ENCODE measurements around the gene HPGDS. TPM values are rescaled to one million over a fixed set of nuclear protein-coding genes. Genes with fewer than 3 reads are reported as not detected.

The HPGDS gene
- polyA plus RNA-seq, 1 donor (not counting 4 experiments of a cell fraction or from before 2014, with no cell fraction given): not detected

DNA sequence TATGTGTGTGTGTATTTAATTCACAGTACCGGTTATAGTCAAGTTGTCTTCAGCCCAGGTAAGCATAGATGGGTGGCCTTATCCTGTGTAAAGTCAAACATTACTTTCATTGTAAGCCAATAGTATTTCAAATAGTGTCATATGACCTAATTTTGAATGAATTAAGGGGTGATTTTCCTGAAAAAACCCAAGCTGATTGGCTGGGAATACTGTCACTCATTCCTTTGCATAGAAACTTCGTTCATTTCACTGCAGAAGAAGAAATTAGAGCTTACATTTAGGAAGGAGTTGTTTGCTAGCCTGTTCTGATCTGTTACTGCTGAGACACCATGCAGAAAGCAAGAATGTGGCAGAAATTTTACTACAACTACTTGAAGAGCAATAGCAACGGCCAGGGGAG, 89.6 kb downstream of the HPGDS start:
- H3K4me3 ChIP-seq (ENCODE audit: control insufficient read depth in 2 of 3, extremely low read depth in 1 of 3, insufficient read depth in 2 of 3, low read depth in 1 of 3, low read length in 3 of 3): peak overlapping the region in 1 of 3 experiments; percentile 58
- no peaks in the 10 kb centered on the region for H3K9me3 ChIP-seq (ENCODE audit: control insufficient read depth, low read depth, low read length)
- H3K9ac ChIP-seq (ENCODE audit: control insufficient read depth, extremely low read depth, insufficient read depth, low read length): no peak overlapping the region
- H3K27ac ChIP-seq (ENCODE audit: control insufficient read depth, insufficient read depth, low read length): no peak overlapping the region
- no peaks in the 10 kb centered on the region for H3K79me2 ChIP-seq (ENCODE audit: control insufficient read depth, insufficient read depth, low read length)
- TF ChIP-seq CTCF (optimal IDR thresholded peaks at IDR 0.05 in 1 of 3, IDR thresholded peaks at IDR 0.05 in 1 of 3, conservative IDR thresholded peaks at IDR 0.05 in 1 of 3; ENCODE audit: extremely low read depth in 1 of 3, insufficient read depth in 2 of 3, low read length in 3 of 3): no peak
- no peak for TF ChIP-seq EZH2 (IDR thresholded peaks at IDR 0.05; ENCODE audit: low read length)
- FAIRE-seq (peak; percentile 57), DNase-seq (ENCODE audit: low read depth, low spot score) (no peak)
- H4K20me1 ChIP-seq (ENCODE audit: control insufficient read depth, extremely low read depth, insufficient read depth, low read length): no peaks in the 10 kb centered on the region
- peak overlapping the region; percentile 24 for H3K4me2 ChIP-seq (ENCODE audit: control insufficient read depth, extremely low read depth, insufficient read depth, low read depth, low read length)
- peaks cover 2 to 4% of the 10 kb centered on the region in 2 experiments for H3K36me3 ChIP-seq (ENCODE audit: control insufficient read depth in 2 of 2, extremely low read depth in 1 of 2, insufficient read depth in 2 of 2, low read length in 2 of 2)
- dilution Hi-C loops (cut with MboI; ENCODE audit: extremely low pct_ligation_motif_present, low sequenced_read_pairs): no loop called here
- H3K9me1 ChIP-seq (ENCODE audit: control insufficient read depth, extremely low read depth, insufficient read depth, low read length): no peaks in the 10 kb centered on the region
- no peak overlapping the region for H2AFZ ChIP-seq (ENCODE audit: control insufficient read depth, low read length)
- H3K4me1 ChIP-seq (ENCODE audit: control insufficient read depth, extremely low read depth, insufficient read depth, low read length): peaks cover 20% of the 10 kb centered on the region
- H3K27me3 ChIP-seq (ENCODE audit: control insufficient read depth, extremely low read depth, insufficient read depth, low read length): no peaks in the 10 kb centered on the region

DNA sequence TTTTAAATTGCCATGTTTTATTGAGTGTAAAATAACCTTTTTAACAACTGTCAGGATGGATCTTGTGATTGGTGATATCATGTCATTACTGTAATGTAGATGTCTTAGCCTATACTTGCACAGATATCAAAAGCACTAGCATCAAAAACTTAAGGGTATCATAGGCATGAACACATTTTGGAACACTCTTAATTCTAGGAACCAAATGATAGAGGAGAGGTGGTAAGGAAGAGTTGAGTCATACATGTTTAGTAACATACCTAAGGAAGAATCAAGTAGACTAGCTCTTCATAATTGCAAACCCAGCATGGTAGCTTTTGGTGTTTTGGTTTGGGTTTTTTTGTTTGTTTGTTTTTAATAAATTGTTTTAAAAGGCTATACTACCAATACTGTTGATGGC, 91.5 kb downstream of the HPGDS start:
- Histone ChIP-seq H3K9me3 (ENCODE audit: control insufficient read depth, low read depth, low read length) (no peaks in the 10 kb centered on the region), H3K36me3 (ENCODE audit: control insufficient read depth in 2 of 2, extremely low read depth in 1 of 2, insufficient read depth in 2 of 2, low read length in 2 of 2) (peaks cover 2 to 4% of the 10 kb centered on the region in 2 experiments), H3K4me1 (ENCODE audit: control insufficient read depth, extremely low read depth, insufficient read depth, low read length) (peaks cover 20% of the 10 kb centered on the region), H3K27me3 (ENCODE audit: control insufficient read depth, extremely low read depth, insufficient read depth, low read length) (no peaks in the 10 kb centered on the region), H3K27ac (ENCODE audit: control insufficient read depth, insufficient read depth, low read length) (no peak overlapping the region), H3K9me1 (ENCODE audit: control insufficient read depth, extremely low read depth, insufficient read depth, low read length) (no peaks in the 10 kb centered on the region), H2AFZ (ENCODE audit: control insufficient read depth, low read length) (no peak overlapping the region), H3K4me2 (ENCODE audit: control insufficient read depth, extremely low read depth, insufficient read depth, low read depth, low read length) (no peak overlapping the region), H3K79me2 (ENCODE audit: control insufficient read depth, insufficient read depth, low read length) (no peaks in the 10 kb centered on the region), H3K9ac (ENCODE audit: control insufficient read depth, extremely low read depth, insufficient read depth, low read length) (no peak overlapping the region), H3K4me3 (ENCODE audit: control insufficient read depth in 2 of 3, extremely low read depth in 1 of 3, insufficient read depth in 2 of 3, low read depth in 1 of 3, low read length in 3 of 3) (no peak overlapping the region), H4K20me1 (ENCODE audit: control insufficient read depth, extremely low read depth, insufficient read depth, low read length) (no peaks in the 10 kb centered on the region)
- TF ChIP-seq EZH2 (IDR thresholded peaks at IDR 0.05; ENCODE audit: low read length): no peak
- TF ChIP-seq CTCF (optimal IDR thresholded peaks at IDR 0.05 in 1 of 3, IDR thresholded peaks at IDR 0.05 in 1 of 3, conservative IDR thresholded peaks at IDR 0.05 in 1 of 3; ENCODE audit: extremely low read depth in 1 of 3, insufficient read depth in 2 of 3, low read length in 3 of 3): no peak
- FAIRE-seq: peak; percentile 55
- no peak for DNase-seq (ENCODE audit: low read depth, low spot score)
- dilution Hi-C loops (cut with MboI; ENCODE audit: extremely low pct_ligation_motif_present, low sequenced_read_pairs): no loop called here

Other genes with a start within 250 kb of the HPGDS start
- gene SMARCAD1, start 135.0 kb downstream of the HPGDS start, polyA plus RNA-seq: 14.8 to 27.8 TPM (median 18.4 TPM) in 3 replicates
- gene PDLIM5, start 109.1 kb upstream of the HPGDS start, polyA plus RNA-seq: 112 to 123 TPM (median 121 TPM) in 3 replicates

Measured in keratinocyte (primary cell).